Upper lobe of left lung (tissue), 6 donors: ENCODE data around the gene CRYAA. TPM values are rescaled to one million over a fixed set of nuclear protein-coding genes. Genes with fewer than 3 reads are reported as not detected.
"Not testable (repeated sequence)": the region's sequence is repeated elsewhere in the genome, so short reads cannot be mapped to it uniquely, and the experiment has no call there.

ENCODE experiments used
- ATAC-seq, 2 donors: fragments of 200-7000 bp; cut with Tn5 transposase; one replicate each; pipeline ENCODE4 v1.9.1; 2022; ENCODE audit warnings: mild to moderate bottlenecking in 2 of 2, moderate library complexity in 2 of 2; ENCODE audit not compliant: low FRiP score in 2 of 2
- DNase-seq, 2 donors: peaks; one replicate each; pipeline ENCODE4 v3.0.0-alpha.2; 2019 to 2020
- H3K27ac ChIP-seq, 4 donors: fragments of 200-600 bp; sonication (generic); one replicate each; pipeline ENCODE4 v1.5.1; 2016 to 2019
- H3K27me3 ChIP-seq, 4 donors: fragments of 200-600 bp; sonication (generic); one replicate each; pipeline ENCODE4 v1.5.1; 2017 to 2019
- H3K36me3 ChIP-seq, 4 donors: fragments of 200-600 bp; sonication (generic); one replicate each; pipeline ENCODE4 v1.5.1; 2016 to 2019
- H3K4me1 ChIP-seq, 4 donors: fragments of 200-600 bp; sonication (generic); one replicate each; pipeline ENCODE4 v1.5.1; 2018 to 2019
- H3K4me3 ChIP-seq, 4 donors: fragments of 200-600 bp; sonication (generic); one replicate each; pipeline ENCODE4 v1.5.1; 2017 to 2019; ENCODE audit warnings: mild to moderate bottlenecking in 2 of 4, moderate library complexity in 1 of 4
- H3K9me3 ChIP-seq, 4 donors: fragments of 200-600 bp; sonication (generic); one replicate each; pipeline ENCODE4 v1.5.1; 2018 to 2019
- WGBS, 2 donors: methylation state at CpG; one replicate each; pipeline ENCODE4 v1.1.5; 2017 to 2018; 5-methylcytosine and 5-hydroxymethylcytosine counted together
- total RNA-seq, 6 donors: library from RNA; depleted of rRNA in 4 of 6; stranded (reverse); fragments of >200 nt in 4 of 6; gene quantifications; one replicate each; pipeline versions ENCODE4 v1.1.0 to v1.2.1, GENCODE V29; 2016 to 2021
- donor health status: DM: no; HTN: no; CAD: no; lungs with moderate emphysema.
- donor health status: DM: no; HTN: yes; CAD: no; lungs with severe emphysema.

Gene CRYAA, protein sequence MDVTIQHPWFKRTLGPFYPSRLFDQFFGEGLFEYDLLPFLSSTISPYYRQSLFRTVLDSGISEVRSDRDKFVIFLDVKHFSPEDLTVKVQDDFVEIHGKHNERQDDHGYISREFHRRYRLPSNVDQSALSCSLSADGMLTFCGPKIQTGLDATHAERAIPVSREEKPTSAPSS
- total RNA-seq, result not detected

DNA sequence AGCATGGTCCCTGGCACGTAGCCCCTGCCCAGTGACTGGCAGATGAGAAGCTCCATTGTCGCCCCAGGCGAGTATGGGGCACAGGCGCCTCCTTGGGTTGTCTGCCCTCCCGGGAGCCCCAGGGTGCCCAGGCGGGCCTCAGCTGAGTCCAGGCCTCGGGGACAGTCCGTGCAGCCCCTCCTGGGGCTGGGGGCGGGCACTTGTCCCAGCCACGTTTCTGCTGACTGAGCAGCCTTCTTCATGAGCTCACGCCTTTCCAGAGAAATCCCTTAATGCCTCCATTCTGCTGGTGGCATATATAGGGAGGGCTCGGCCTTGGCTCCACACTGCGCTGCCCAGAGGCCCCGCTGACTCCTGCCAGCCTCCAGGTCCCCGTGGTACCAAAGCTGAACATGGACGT is at the start of gene CRYAA:
TSS of gene CRYAA (plus strand) at position 301 of the 400 bp plus-strand sequence. CDS start at position 393, 92 bp downstream.
- H3K36me3 ChIP-seq, H3K27me3 ChIP-seq, H3K9me3 ChIP-seq, H3K4me1 ChIP-seq, ATAC-seq, H3K27ac ChIP-seq, DNase-seq, H3K4me3 ChIP-seq: not testable (repeated sequence)
- 100% methylated on average over 4 of the region's 16 CpGs; no CpG with 5 or more reads in 1 of the 2 donors for WGBS, 2 donors

DNA sequence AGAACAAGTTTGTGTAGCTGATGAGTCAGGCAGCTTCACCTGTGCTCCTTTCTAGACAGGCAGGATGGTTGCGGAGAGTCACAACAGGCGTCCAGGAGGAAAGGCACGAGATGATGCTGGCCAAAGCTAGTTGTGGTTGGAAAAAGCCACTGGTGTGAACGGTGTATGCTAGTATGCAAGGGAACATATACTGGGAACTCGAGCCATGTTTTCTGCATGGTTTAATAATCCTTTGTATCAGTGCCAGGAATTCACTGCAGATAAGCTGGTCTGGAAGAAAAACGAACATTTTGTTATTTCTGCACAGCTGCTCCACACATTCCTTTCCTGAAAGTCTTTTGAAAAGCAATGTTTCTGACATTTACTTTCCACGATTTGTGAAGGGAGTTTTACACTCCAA is 38.7 kb upstream of the CRYAA start:
- not testable (repeated sequence) for ATAC-seq, DNase-seq, H3K4me1 ChIP-seq, H3K9me3 ChIP-seq, H3K36me3 ChIP-seq, H3K27ac ChIP-seq, H3K4me3 ChIP-seq, H3K27me3 ChIP-seq
- WGBS, 2 donors, result no CpG with 5 or more reads among the region's 7 CpGs

DNA sequence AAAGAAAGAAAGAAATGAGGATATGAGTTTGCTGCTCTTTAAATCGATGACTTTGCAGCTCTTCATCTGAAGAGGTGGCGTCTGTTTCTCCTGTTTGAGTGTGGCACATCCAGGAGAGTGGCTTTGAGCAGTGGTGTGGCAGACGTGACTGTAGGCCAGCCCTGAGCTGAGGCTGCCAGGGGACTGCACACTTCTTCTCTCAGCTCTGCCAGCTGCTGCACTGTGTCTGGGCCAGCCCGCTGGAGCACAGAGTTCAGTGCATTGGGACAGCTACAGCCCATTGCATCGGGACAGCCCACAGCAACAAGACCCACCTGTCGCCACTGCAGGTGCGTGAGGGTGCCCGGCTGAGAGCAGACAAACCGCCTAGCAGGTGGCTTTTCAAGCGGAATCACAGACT is 34.3 kb upstream of the CRYAA start:
- not testable (repeated sequence) for ATAC-seq, H3K4me3 ChIP-seq, H3K27ac ChIP-seq, H3K9me3 ChIP-seq, H3K27me3 ChIP-seq, H3K36me3 ChIP-seq, DNase-seq, H3K4me1 ChIP-seq
- WGBS, 2 donors, result no CpG with 5 or more reads among the region's 10 CpGs

DNA sequence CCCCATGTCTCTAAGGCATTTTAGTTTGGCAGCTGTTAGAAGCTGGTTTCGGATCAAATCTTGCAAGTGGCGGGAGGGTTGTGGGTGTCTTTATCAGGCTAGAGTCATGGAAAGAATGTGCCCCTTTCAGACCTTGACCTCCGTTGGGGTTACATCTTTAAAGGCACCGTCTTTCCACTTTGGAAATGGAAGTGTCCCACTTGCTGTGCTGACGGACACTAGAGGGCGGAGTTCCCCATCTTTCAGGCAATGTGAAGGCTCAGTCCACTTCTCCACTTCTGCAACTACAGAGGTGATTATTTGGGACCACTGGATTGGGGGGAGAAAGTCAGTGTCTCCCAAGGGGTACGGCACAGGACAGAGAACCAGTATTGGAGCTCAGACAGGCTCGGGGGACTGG is 29.9 kb upstream of the CRYAA start:
- not testable (repeated sequence) for H3K9me3 ChIP-seq, H3K27me3 ChIP-seq, H3K4me3 ChIP-seq, H3K4me1 ChIP-seq, H3K36me3 ChIP-seq, DNase-seq, H3K27ac ChIP-seq
- WGBS, 2 donors, result no CpG with 5 or more reads among the region's 8 CpGs
- ATAC-seq, result peak in 1 of 2 donors; percentile 78

DNA sequence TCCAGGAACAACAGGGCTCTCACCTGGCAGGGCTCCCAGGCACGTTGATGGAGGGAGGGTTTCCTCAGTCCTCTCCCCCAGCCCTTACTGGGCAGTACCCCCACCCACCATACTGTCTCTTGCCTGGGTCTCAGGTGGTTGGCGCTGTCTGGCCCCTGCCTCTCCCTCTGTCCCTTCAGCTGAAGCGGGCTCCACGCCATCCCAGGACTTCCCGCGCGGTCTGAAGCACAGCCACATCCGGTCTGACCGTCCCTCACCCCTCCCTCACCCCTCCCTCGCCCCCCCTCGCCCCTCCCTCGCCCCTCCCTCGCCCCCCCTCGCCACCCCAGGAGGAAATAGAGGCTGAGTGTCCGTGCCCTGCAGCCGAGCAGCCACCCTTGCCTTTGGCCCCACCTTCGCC is 27.4 kb upstream of the CRYAA start:
- not testable (repeated sequence) for H3K4me1 ChIP-seq, ATAC-seq, H3K4me3 ChIP-seq, H3K36me3 ChIP-seq, H3K27me3 ChIP-seq, H3K9me3 ChIP-seq, H3K27ac ChIP-seq
- 16% methylated on average over 8 of the region's 17 CpGs; no CpG with 5 or more reads in 1 of the 2 donors for WGBS, 2 donors
- peak in 1 of 2 donors; percentile 30 for DNase-seq

DNA sequence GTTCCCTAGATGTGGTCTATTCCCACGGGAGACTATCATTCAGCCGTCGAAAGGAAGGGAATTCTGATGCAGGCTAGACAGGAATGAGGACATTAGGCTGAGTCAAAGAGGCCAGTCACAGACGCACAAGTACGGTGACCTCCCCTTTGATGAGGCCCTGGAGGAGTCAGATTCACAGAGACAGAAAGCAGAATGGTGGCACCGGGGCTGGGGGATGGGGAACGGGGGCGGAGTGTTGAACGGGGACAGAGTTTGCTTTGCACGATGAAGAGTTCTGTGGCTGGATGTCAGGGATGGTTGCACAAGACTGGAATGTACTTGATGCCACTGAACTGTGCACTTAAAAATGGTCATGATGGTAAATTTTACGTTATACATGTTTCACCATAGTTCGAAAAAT is 22.2 kb upstream of the CRYAA start:
- not testable (repeated sequence) for H3K27ac ChIP-seq, H3K9me3 ChIP-seq, H3K4me1 ChIP-seq, H3K36me3 ChIP-seq, H3K4me3 ChIP-seq, H3K27me3 ChIP-seq, DNase-seq, ATAC-seq
- WGBS, 2 donors, result no CpG with 5 or more reads among the region's 12 CpGs

DNA sequence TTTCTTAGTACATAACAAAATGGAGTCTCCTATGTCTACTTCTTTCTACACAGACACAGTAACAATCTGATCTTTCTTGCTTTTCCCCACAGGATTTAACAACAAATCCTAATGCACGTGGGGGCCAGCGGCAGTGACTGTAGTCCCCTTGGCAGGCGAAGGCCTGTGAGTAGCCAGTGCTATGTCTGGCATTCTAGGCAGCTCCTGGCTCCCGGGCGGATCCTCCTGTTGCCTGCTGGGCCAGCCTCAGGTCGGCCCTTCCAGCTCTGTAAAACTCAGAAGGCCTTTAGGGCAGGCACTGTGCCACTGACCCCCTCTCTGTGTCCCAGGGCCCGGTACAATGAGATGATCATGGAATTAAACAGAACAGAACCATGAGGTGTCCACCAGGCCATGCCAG is 20.8 kb upstream of the CRYAA start:
- no CpG with 5 or more reads among the region's 7 CpGs for WGBS, 2 donors
- H3K36me3 ChIP-seq, H3K27ac ChIP-seq, ATAC-seq, DNase-seq, H3K4me3 ChIP-seq, H3K4me1 ChIP-seq, H3K9me3 ChIP-seq, H3K27me3 ChIP-seq: not testable (repeated sequence)

DNA sequence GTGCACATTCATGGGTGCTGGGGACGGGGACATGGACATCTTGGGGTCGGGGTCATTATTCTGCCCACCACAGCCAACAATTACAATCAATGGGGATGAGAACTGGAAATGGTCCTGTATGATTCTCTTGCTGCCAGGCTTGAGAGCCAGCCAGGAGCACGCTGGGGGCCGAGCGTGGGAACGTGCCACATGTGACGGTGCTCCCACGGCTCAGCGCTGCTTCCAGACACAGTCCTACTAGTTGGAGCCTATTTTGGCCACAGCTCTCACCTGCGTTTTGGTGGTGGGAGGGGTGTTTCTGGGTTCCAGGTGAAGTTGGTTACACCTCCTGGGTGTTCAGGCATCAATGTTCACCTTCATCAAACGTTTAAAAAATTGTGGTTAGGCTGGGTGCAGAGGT is 19.5 kb upstream of the CRYAA start:
- not testable (repeated sequence) for H3K27me3 ChIP-seq, H3K4me3 ChIP-seq, ATAC-seq, H3K9me3 ChIP-seq, H3K36me3 ChIP-seq, H3K4me1 ChIP-seq, H3K27ac ChIP-seq, DNase-seq
- no CpG with 5 or more reads among the region's 11 CpGs for WGBS, 2 donors

DNA sequence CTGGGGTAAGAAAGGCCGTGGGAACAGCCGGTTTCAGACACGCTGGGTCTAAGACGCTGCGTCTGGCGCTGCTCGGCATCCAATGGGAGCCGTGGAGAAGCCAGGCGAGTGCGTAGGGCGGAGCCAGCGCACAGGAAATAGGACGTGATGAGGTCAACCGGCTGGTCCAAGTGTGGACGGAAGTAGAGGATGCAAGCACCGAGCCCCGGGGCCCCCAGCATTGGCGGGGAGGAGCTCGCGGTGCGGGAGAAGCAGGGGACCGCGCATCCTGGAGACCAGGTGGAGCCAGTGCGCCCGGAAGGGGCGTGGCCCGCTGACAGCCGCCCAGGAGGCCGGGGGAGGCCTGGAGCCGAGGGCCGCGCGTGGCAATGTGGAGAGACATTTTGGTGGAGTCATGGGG is 15.2 kb upstream of the CRYAA start:
- H3K4me1 ChIP-seq, H3K27me3 ChIP-seq, H3K36me3 ChIP-seq, H3K27ac ChIP-seq, H3K9me3 ChIP-seq, H3K4me3 ChIP-seq, DNase-seq: not testable (repeated sequence)
- no CpG with 5 or more reads among the region's 33 CpGs for WGBS, 2 donors
- ATAC-seq, result peak in 1 of 2 donors; percentile 37

DNA sequence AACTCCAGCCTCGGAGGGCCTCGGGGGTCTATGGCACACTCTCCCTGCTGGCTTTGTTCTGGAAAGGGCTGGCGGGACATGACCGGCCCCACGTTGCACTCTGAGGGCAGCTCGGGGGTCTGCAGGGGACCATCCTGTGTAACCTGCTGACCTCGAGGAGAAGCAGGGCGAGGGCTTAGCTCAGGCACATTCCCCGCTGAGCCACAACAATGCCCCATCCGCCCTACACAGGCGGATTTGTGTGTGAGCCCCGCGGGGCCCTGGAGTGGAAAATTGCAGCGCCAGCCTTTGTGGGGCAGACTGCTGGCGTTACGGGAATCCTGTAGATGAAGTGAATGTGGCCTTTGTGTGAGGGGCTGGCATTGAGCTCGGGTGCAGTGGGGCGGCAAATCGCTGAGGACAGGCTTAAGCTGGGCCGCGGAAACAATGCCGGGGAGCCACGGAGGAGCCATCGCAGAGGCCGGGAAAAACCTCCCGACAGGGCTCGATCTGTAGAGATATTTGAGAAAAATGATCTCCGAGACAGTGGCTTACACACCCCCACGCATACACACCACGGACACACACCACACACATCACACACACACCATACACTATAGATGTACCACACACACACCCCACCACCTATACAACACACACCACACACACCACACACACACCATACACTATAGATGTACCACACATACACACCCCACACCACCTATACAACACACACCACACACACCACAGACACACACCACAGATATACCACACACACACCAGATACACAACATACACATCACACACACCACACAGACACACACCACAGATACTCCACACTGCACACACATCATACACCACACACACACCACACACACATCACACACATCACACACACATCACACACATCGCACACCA is 9.3 kb upstream of the CRYAA start:
- H3K27ac ChIP-seq, H3K36me3 ChIP-seq, DNase-seq, H3K4me3 ChIP-seq, H3K27me3 ChIP-seq, H3K9me3 ChIP-seq, ATAC-seq, H3K4me1 ChIP-seq: not testable (repeated sequence)
- WGBS, 2 donors, result 87% methylated on average over 3 of the region's 31 CpGs; no CpG with 5 or more reads in 1 of the 2 donors

DNA sequence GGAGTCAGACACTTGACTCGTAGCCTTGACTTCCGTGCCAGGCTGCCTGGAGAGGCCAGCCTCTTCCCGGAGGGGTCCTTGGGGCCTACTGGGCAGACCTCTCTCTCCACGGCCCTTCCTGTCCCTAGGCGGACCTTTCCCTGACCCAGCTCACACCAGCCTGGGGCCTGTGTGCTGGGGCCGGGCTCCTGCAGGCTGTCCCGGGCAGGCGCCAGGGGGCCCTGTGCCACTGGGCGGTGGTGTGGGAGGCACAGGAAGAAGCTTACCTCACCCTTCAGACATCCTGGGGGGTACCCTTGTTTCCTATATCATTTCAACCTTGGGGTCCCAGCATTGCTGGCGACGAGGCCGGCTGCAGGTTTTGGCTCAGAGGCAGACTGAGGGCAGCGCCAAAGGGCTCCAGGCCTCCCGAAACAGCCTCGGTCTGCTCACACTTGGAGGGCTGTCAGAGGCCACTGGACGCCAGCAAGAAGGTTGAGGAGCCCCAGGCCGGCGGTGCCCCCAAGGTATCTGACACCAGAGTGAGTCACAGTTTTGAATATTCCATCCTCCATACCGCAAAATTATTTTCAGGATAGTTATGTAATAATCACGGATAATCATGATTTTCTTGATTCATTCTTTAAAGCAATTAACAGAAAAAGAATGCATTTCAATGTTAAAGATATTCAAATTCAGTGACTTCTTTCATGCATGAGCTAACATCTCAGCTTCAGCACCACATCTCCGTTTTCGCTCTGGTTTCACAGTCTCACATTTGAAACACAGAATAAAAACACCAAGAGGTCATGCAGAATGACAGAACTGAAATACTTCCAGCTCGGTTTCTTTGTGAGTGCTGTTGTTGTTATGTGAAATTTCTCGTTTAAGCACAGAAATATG is 6.7 kb upstream of the CRYAA start:
- DNase-seq, H3K4me1 ChIP-seq, H3K27ac ChIP-seq, H3K9me3 ChIP-seq, H3K4me3 ChIP-seq, H3K36me3 ChIP-seq, H3K27me3 ChIP-seq: not testable (repeated sequence)
- ATAC-seq, result peak in 1 of 2 donors; percentile 67
- no CpG with 5 or more reads among the region's 24 CpGs for WGBS, 2 donors

DNA sequence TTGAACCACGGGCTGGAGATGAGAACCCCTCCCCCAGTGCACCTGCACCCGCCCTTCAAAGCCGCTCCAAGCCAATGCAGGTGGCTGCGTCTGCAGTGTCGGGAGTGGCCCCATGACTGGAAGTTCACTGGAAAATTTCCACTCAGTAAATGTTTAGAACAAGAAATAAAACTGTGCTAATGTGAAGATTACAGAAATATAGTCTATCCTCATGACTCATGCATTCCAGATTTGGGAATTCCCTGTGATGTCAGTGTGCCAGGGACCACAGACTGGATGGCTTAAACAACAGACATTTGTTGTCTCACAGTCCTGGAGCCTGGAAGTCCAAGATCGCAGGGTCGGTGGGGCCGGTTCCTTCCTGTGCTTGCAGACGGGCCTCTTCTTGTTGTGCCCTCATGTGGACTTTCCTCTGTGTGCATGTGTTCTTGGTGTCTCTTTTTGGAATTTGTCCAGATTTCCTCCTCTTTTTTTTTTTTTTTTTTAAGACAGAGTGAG is 6.1 kb upstream of the CRYAA start:
- not testable (repeated sequence) for H3K27ac ChIP-seq, H3K27me3 ChIP-seq, DNase-seq, H3K36me3 ChIP-seq, H3K4me3 ChIP-seq, H3K4me1 ChIP-seq, H3K9me3 ChIP-seq
- no CpG with 5 or more reads among the region's 9 CpGs for WGBS, 2 donors
- peak in 1 of 2 donors; percentile 82 for ATAC-seq
